Neural cell (in vitro differentiated cells): ENCODE measurements around the gene AGPAT1. TPM values are rescaled to one million over a fixed set of nuclear protein-coding genes. Genes with fewer than 3 reads are reported as not detected.

Experiments
- H2AFZ ChIP-seq: fragments of 200-600, 300-800 bp; sonication (generic), shearing (Covaris generic); 2 replicates; pipeline ENCODE4 v1.6.0; 2014; ENCODE audit warnings: low read depth, mild to moderate bottlenecking, antibody characterized with exemption, low read length, moderate library complexity
- H3F3A ChIP-seq: fragments of 200-600 bp; shearing (Covaris generic); 2 replicates; pipeline ENCODE4 v1.6.1; 2016; ENCODE audit warnings: mild to moderate bottlenecking, moderate library complexity, mixed read lengths, antibody characterized with exemption, low read length; ENCODE audit not compliant: insufficient read depth, poor library complexity, severe bottlenecking
- H3K27ac ChIP-seq: fragments of 200-600, 300-800 bp; sonication (generic), shearing (Covaris generic); 2 replicates; pipeline ENCODE4 v1.5.1; 2014; ENCODE audit warnings: mild to moderate bottlenecking, low read length, moderate library complexity
- H3K27me3 ChIP-seq: fragments of 300-800, 200-600 bp; sonication (generic), shearing (Covaris generic); 2 replicates; pipeline ENCODE4 v1.6.0; 2014; ENCODE audit warnings: mild to moderate bottlenecking, low read depth, low read length, moderate library complexity; ENCODE audit not compliant: insufficient read depth
- H3K36me3 ChIP-seq: fragments of 300-800, 200-600 bp; sonication (generic), shearing (Covaris generic); 2 replicates; pipeline ENCODE4 v1.5.1; 2014; ENCODE audit warnings: mild to moderate bottlenecking, antibody characterized with exemption, low read length, moderate library complexity; ENCODE audit not compliant: insufficient read depth
- H3K4me2 ChIP-seq: fragments of 300-800, 200-600 bp; sonication (generic), shearing (Covaris generic); 2 replicates; pipeline ENCODE4 v1.6.0; 2014; ENCODE audit warnings: mild to moderate bottlenecking, low read length
- H3K4me3 ChIP-seq: fragments of 300-800, 200-600 bp; sonication (generic), shearing (Covaris generic); 2 replicates; pipeline ENCODE4 v1.5.1; 2014; ENCODE audit warnings: mild to moderate bottlenecking, low read length, moderate library complexity
- H3K79me2 ChIP-seq: fragments of 200-600 bp; shearing (Covaris generic); replicated peaks from 2 replicates; pipeline ENCODE4 v1.6.0; 2014; ENCODE audit warnings: mild to moderate bottlenecking, low read length, moderate library complexity; ENCODE audit not compliant: insufficient read depth
- H3K9ac ChIP-seq: fragments of 300-800, 200-600 bp; sonication (generic), shearing (Covaris generic); 2 replicates; pipeline ENCODE4 v1.6.1; 2016; ENCODE audit warnings: mild to moderate bottlenecking, low read length, mixed read lengths
- H3K9me2 ChIP-seq: fragments of 200-600 bp; shearing (Covaris generic); 2 replicates; pipeline ENCODE4 v1.6.1; 2016; ENCODE audit warnings: mild to moderate bottlenecking, low read length, mixed read lengths; ENCODE audit not compliant: insufficient read depth
- H3K9me3 ChIP-seq: fragments of 200-600, 300-800 bp; sonication (generic), shearing (Covaris generic); 2 replicates; pipeline ENCODE4 v1.6.1; 2016; ENCODE audit warnings: mild to moderate bottlenecking, mixed run types, low read length, moderate library complexity, mixed read lengths
- H4K20me1 ChIP-seq: fragments of 200-600 bp; shearing (Covaris generic); 2 replicates; pipeline ENCODE4 v1.6.1; 2016; ENCODE audit warnings: mild to moderate bottlenecking, mixed run types; ENCODE audit not compliant: insufficient read depth
- EP300 ChIP-seq: fragments of 450-650 bp; conservative IDR thresholded peaks from 2 replicates; pipeline ENCODE4 v1.6.1; 2014; ENCODE audit warnings: antibody characterized with exemption, mild to moderate bottlenecking, moderate library complexity; ENCODE audit not compliant: poor library complexity, severe bottlenecking
- EZH2 ChIP-seq: fragments of 200-600, 300-800 bp; shearing (Covaris generic), sonication (generic); IDR thresholded peaks from 2 replicates; pipeline ENCODE4 v1.6.1; 2014; ENCODE audit warnings: antibody characterized with exemption, low read length, borderline replicate concordance, mild to moderate bottlenecking; ENCODE audit not compliant: insufficient read depth, poor library complexity, severe bottlenecking
- MXI1 ChIP-seq: fragments of 450-650 bp; conservative IDR thresholded peaks from 2 replicates; pipeline ENCODE4 v1.6.1; 2014; ENCODE audit warnings: antibody characterized with exemption, mild to moderate bottlenecking; ENCODE audit not compliant: poor library complexity, severe bottlenecking
- POLR2AphosphoS5 ChIP-seq: IDR thresholded peaks from 2 replicates; pipeline ENCODE4 v1.6.1; 2012
- RAD21 ChIP-seq: fragments of 450-650 bp; conservative IDR thresholded peaks from 2 replicates; pipeline ENCODE4 v1.6.1; 2014; ENCODE audit warnings: antibody characterized with exemption, mild to moderate bottlenecking, moderate library complexity
- SMC3 ChIP-seq: fragments of 450-650 bp; conservative IDR thresholded peaks from 2 replicates; pipeline ENCODE4 v1.6.1; 2014; ENCODE audit warnings: antibody characterized with exemption, mild to moderate bottlenecking, moderate library complexity; ENCODE audit not compliant: poor library complexity
- TAF1 ChIP-seq: IDR thresholded peaks from 2 replicates; pipeline ENCODE4 v1.6.1; 2012; ENCODE audit warnings: low read depth
- polyA plus RNA-seq: library from polyadenylated mRNA; depleted of rRNA; stranded (reverse); fragments of >200 nt; gene quantifications from 2 replicates; pipeline ENCODE4 v1.2.3, GENCODE V29; 2014
- TF ChIP-seq, protein P1 (sequence below): IDR thresholded peaks from 2 replicates; pipeline ENCODE4 v1.6.1; 2012; ENCODE audit warnings: borderline replicate concordance
- TF ChIP-seq, protein P2 (sequence below): fragments of 450-650 bp; IDR thresholded peaks from 2 replicates; pipeline ENCODE4 v1.5.1; 2014; ENCODE audit warnings: antibody characterized with exemption, mild to moderate bottlenecking, moderate library complexity; ENCODE audit not compliant: poor library complexity, severe bottlenecking

Gene AGPAT1
- polyA plus RNA-seq, 1 donor from 2014 or later, result 24.7 TPM

DNA sequence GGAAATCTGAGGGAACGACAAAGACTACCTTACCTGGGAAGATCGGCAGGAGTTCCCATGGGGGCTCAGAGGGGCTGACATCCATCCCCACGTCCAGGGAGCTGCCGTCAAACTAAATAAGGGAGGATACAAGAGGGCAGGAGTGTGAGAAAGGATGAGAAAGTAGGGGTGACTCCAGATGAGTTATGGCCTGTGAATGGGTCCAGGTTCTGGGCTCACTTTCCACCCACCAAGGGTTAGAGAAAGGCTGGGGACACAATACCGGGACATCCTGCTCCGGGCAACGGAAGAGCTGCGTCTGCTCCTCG is 48.5 kb downstream of the AGPAT1 start:
- Histone ChIP-seq H3K9me3 (no peaks in the 10 kb centered on the region), H3K27me3 (no peaks in the 10 kb centered on the region), H3F3A (no peaks in the 10 kb centered on the region), H2AFZ (no peak overlapping the region), H4K20me1 (no peaks in the 10 kb centered on the region), H3K4me3 (peak overlapping the region; percentile 89), H3K27ac (peak overlapping the region; percentile 98), H3K79me2 (peaks cover 25% of the 10 kb centered on the region), H3K36me3 (no peaks in the 10 kb centered on the region), H3K9ac (peak overlapping the region; percentile 94), H3K4me2 (peak overlapping the region; percentile 91), H3K9me2 (no peaks in the 10 kb centered on the region)
- TF ChIP-seq, protein P1, sequence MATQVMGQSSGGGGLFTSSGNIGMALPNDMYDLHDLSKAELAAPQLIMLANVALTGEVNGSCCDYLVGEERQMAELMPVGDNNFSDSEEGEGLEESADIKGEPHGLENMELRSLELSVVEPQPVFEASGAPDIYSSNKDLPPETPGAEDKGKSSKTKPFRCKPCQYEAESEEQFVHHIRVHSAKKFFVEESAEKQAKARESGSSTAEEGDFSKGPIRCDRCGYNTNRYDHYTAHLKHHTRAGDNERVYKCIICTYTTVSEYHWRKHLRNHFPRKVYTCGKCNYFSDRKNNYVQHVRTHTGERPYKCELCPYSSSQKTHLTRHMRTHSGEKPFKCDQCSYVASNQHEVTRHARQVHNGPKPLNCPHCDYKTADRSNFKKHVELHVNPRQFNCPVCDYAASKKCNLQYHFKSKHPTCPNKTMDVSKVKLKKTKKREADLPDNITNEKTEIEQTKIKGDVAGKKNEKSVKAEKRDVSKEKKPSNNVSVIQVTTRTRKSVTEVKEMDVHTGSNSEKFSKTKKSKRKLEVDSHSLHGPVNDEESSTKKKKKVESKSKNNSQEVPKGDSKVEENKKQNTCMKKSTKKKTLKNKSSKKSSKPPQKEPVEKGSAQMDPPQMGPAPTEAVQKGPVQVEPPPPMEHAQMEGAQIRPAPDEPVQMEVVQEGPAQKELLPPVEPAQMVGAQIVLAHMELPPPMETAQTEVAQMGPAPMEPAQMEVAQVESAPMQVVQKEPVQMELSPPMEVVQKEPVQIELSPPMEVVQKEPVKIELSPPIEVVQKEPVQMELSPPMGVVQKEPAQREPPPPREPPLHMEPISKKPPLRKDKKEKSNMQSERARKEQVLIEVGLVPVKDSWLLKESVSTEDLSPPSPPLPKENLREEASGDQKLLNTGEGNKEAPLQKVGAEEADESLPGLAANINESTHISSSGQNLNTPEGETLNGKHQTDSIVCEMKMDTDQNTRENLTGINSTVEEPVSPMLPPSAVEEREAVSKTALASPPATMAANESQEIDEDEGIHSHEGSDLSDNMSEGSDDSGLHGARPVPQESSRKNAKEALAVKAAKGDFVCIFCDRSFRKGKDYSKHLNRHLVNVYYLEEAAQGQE, result no peak
- TF ChIP-seq EZH2 (no peak), MXI1 (no peak), SMC3 (no peak), EP300 (no peak), TAF1 (no peak)
- TF ChIP-seq, protein P2, sequence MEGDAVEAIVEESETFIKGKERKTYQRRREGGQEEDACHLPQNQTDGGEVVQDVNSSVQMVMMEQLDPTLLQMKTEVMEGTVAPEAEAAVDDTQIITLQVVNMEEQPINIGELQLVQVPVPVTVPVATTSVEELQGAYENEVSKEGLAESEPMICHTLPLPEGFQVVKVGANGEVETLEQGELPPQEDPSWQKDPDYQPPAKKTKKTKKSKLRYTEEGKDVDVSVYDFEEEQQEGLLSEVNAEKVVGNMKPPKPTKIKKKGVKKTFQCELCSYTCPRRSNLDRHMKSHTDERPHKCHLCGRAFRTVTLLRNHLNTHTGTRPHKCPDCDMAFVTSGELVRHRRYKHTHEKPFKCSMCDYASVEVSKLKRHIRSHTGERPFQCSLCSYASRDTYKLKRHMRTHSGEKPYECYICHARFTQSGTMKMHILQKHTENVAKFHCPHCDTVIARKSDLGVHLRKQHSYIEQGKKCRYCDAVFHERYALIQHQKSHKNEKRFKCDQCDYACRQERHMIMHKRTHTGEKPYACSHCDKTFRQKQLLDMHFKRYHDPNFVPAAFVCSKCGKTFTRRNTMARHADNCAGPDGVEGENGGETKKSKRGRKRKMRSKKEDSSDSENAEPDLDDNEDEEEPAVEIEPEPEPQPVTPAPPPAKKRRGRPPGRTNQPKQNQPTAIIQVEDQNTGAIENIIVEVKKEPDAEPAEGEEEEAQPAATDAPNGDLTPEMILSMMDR, result no peak

DNA sequence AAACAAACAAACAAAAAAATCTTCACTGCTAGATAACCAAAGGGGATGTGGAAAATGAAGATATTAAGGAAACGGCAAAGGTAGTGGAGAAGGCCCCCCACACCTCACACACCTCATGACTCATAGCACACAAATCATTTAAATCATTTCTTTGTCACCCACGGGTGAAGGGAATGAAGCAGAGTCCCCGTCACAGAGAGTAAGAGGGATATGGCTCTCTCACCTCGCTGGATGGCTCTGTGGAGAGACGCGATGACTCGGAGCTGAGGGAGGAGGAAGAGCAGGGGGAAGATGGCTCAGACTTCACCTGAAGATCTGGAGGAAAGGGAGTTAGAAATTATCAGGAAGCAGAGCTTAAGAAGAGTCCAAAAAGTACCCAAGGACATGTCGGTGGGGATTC is 49.0 kb downstream of the AGPAT1 start:
- no peaks in the 10 kb centered on the region for H4K20me1 ChIP-seq
- no peaks in the 10 kb centered on the region for H3K27me3 ChIP-seq
- H3K79me2 ChIP-seq, result peaks cover 25% of the 10 kb centered on the region
- no peaks in the 10 kb centered on the region for H3F3A ChIP-seq
- TF ChIP-seq EZH2 (no peak), TAF1 (no peak), POLR2AphosphoS5 (no peak), RAD21 (no peak), SMC3 (no peak), MXI1 (no peak), EP300 (no peak)
- TF ChIP-seq, protein P2, result no peak
- TF ChIP-seq, protein P1, result no peak
- H3K4me3 ChIP-seq, result peak overlapping the region; percentile 89
- H2AFZ ChIP-seq, result no peak overlapping the region
- H3K4me2 ChIP-seq, result peak overlapping the region; percentile 91
- peak overlapping the region; percentile 98 for H3K27ac ChIP-seq
- H3K36me3 ChIP-seq, result no peaks in the 10 kb centered on the region
- no peaks in the 10 kb centered on the region for H3K9me2 ChIP-seq
- no peaks in the 10 kb centered on the region for H3K9me3 ChIP-seq
- H3K9ac ChIP-seq, result peak overlapping the region; percentile 94
